NB4 (cell line): ENCODE data around the gene KLHL13.

Experiments used
- DNase-seq: peaks from one replicate; pipeline ENCODE4 v3.0.0; 2010; ENCODE audit warnings: low read depth
- H3K4me3 ChIP-seq: one replicate; pipeline ENCODE4 v1.5.1; 2011; ENCODE audit warnings: mild to moderate bottlenecking, low read depth, low read length, moderate library complexity
- MYC ChIP-seq: IDR thresholded peaks from 2 replicates; pipeline ENCODE4 v1.6.1; 2011; ENCODE audit warnings: low read depth, low read length
- POLR2A ChIP-seq: IDR thresholded peaks from 2 replicates; pipeline ENCODE4 v1.6.1; 2011; ENCODE audit warnings: mild to moderate bottlenecking; ENCODE audit not compliant: insufficient read length; ENCODE audit errors: extremely low read depth
- TF ChIP-seq, protein P1 (sequence below): IDR thresholded peaks from 2 replicates; pipeline ENCODE4 v1.6.1; 2011; ENCODE audit warnings: low read depth, low read length
- TF ChIP-seq, protein P2 (sequence below): IDR thresholded peaks from one replicate; pipeline ENCODE4 v1.5.1; 2012; ENCODE audit warnings: low read depth, low read length

The KLHL13 gene

DNA sequence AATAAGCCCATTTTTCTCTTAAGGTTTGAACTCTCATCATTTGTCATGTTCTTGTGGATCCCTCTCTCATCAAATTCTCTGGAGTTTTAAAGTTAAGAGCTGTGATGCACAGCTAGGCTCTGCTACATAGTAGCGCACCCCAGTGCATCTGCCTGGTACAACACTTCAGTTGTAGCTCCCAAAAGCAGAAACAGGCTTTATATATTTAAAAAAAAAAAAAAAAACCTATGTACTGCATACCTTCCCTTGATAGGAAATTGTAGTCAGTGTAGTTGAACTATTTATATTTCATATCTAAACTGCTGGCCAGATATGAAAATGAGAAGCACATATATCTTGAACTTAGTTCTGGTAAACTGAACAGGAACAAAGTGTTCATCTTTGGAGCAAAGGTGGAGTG lies 131.4 kb downstream of the KLHL13 start:
- no peak overlapping the region for H3K4me3 ChIP-seq
- TF ChIP-seq POLR2A (no peak), MYC (no peak)
- TF ChIP-seq, protein P1, sequence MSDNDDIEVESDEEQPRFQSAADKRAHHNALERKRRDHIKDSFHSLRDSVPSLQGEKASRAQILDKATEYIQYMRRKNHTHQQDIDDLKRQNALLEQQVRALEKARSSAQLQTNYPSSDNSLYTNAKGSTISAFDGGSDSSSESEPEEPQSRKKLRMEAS = no peak
- TF ChIP-seq, protein P2, sequence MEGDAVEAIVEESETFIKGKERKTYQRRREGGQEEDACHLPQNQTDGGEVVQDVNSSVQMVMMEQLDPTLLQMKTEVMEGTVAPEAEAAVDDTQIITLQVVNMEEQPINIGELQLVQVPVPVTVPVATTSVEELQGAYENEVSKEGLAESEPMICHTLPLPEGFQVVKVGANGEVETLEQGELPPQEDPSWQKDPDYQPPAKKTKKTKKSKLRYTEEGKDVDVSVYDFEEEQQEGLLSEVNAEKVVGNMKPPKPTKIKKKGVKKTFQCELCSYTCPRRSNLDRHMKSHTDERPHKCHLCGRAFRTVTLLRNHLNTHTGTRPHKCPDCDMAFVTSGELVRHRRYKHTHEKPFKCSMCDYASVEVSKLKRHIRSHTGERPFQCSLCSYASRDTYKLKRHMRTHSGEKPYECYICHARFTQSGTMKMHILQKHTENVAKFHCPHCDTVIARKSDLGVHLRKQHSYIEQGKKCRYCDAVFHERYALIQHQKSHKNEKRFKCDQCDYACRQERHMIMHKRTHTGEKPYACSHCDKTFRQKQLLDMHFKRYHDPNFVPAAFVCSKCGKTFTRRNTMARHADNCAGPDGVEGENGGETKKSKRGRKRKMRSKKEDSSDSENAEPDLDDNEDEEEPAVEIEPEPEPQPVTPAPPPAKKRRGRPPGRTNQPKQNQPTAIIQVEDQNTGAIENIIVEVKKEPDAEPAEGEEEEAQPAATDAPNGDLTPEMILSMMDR = peak; percentile 15
- DNase-seq = peak; percentile 15

GRCh38 chrX:117982694-117983392 lies 133.8 kb downstream of the KLHL13 start:
- H3K4me3 ChIP-seq = no peak overlapping the region
- DNase-seq = no peak
- TF ChIP-seq, protein P2 = no peak
- TF ChIP-seq MYC = no peak
- TF ChIP-seq POLR2A = no peak
- TF ChIP-seq, protein P1 = no peak

GRCh38 chrX:117978402-117978801 lies 138.2 kb downstream of the KLHL13 start:
- H3K4me3 ChIP-seq = no peak overlapping the region
- DNase-seq = no peak

GRCh38 chrX:117977526-117977925 lies 139.1 kb downstream of the KLHL13 start:
- no peak for DNase-seq
- no peak overlapping the region for H3K4me3 ChIP-seq
- TF ChIP-seq POLR2A (no peak), MYC (no peak)
- TF ChIP-seq, protein P2 = no peak
- TF ChIP-seq, protein P1 = no peak

More at GRCh38 chrX:117978402-117978801, 138.2 kb downstream of the KLHL13 start:
- TF ChIP-seq POLR2A (no peak), MYC (no peak)
- TF ChIP-seq, protein P2 = no peak
- TF ChIP-seq, protein P1 = no peak

- no peak overlapping the region for H3K4me3 ChIP-seq
- TF ChIP-seq POLR2A (no peak), MYC (no peak)
- TF ChIP-seq, protein P2 = no peak
- TF ChIP-seq, protein P1 = no peak
- DNase-seq = no peak
These were observed 143.4 kb downstream of the KLHL13 start for GRCh38 chrX:117973110-117973807.
